Forelimb muscle (tissue), 1 donor: Measurements from ENCODE around the gene SH3BGRL. TPM values are rescaled to one million over a fixed set of nuclear protein-coding genes. Genes with fewer than 3 reads are reported as not detected.
"Not testable (repeated sequence)": the region's sequence is repeated elsewhere in the genome, so short reads cannot be mapped to it uniquely, and the experiment has no call there.

Experiments used
- DNase-seq: peaks from one replicate; pipeline ENCODE4 v3.0.0-alpha.2; 2013; ENCODE audit warnings: low read depth
- polyA plus RNA-seq: library from polyadenylated mRNA; unstranded; fragments of 120-200 nt; gene quantifications from one replicate; pipeline ENCODE4 v1.2.1, GENCODE V29; 2013; ENCODE audit not compliant: insufficient read length

SH3BGRL gene
- polyA plus RNA-seq, 1 donor = 62.2 TPM

DNA sequence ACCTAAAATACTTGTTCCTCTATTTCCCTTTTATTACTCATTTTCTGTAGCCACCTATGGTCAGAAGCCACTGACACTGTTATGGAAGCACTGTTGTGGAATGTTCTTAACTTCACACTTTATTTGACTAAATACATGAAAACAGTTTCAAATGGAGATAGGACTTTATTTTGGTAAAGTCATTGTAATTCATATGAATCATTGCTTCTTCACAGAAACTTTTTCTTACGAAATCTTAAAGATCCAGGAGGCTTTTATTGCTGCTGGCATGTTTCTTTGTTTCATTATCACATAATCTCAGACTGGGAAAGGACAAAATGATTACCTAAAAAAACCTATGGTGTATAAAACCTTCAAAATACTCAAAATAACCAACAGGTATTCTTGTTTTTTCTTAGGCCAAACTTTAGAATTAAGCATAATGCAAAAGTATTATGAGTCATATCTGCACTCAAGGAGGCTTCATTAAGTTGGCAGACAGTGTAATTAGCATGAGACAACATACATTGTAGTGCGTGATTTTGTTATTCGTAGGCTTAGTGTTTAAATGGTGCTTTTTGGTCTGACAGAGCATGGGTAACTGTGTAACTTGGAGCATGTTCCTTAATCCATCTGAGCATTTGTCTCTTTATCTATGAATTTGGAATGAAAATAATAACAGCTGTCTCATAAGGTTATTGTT lies 58.0 kb downstream of the SH3BGRL start:
- DNase-seq = no peak

DNA sequence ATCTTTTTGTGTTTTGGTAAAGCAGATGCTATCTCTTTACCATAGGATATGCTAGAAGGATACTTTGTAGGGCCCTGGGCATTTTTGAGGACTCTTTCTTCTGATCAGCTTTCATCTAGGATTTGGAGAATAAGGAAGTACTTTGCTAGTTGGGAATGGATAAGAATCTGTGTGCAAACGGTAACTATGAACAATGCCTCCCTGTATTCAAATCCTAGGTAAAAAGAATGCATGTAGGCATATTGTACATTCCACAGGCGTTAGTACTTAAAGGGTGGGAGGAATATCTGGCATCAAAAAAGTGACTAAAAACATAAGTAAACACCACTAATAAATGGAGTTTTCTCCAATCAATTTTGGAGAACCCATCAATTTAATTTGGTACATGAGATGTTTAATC lies 59.7 kb downstream of the SH3BGRL start:
- DNase-seq = no peak

- DNase-seq = no peak
Measured at GRCh38 chrX:81263059-81263458, 61.2 kb downstream of the SH3BGRL start.

DNA sequence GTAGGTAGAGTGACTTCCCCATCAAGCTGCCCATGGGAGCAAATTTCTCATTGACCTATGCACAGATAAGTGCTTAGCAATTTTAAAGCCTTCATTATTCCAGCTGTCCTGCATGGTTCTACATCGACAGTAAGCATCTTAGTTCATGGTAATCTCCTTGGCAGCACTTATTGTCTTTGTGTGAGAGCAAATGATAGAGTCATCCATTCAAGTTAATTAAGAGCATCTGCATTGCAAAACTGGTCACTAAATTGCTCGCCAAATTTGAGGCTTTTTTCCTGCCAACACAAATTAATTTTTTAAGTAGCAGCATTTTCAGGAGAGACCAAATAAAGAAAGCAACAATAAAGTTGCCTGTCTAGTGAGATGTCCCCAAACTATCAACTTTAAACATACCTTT lies 76.7 kb downstream of the SH3BGRL start:
- DNase-seq = no peak

DNA sequence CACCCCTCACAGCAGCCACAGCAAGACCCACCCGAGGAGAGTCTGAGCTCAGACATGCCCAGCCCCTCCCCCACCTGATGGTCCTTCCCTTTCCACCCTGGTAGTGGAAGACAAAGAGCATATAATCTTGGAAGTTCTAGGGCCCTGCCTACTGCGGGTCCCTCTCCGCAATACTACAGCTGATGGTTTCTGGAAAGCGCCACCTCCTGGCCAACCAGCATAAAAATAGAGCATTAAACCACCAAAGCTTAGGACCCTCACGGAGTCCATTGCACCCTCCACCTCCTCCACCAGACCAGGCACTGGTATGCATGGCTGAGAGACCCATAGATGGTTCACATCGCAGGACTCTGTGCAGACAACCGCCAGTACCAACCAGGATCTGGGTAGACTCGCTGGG lies 78.2 kb downstream of the SH3BGRL start:
- DNase-seq = no peak

DNA sequence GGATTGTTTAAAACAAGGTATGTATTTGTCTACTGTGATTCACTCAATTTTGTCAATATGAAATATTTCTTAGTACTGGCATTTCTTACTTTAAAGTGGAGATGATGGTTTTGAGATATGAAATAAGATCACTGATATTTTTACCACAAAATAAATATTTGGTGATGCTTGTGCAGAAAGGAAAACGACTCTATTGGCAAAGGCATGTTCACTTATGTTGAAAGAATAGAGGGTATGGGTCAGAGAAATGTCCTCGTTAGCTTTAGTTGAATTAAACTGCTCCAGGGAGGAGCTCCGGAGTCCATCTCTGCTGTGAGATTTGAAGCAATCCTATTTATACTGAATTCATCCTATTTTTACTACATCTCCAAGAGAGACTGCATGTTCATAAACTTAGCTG lies 84.2 kb downstream of the SH3BGRL start:
- DNase-seq = no peak

DNA sequence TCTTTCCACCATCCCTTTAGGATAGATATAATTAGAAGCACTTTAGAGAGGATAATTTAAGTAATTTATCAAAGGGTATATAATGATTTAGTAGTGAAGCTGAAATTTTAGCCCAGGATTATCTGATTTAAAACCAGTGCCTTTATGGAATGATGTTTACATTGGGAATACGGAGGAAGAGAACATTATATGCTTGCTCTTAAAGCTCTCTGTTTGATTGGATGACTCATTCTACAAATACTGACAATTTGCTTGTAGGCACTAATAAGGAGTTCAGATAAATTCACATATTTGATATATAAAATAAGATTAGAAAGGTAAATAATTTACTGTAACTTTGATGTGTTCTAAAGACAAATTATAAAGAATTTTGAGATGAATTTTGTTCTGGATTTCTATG lies 84.7 kb downstream of the SH3BGRL start:
- no peak for DNase-seq

DNA sequence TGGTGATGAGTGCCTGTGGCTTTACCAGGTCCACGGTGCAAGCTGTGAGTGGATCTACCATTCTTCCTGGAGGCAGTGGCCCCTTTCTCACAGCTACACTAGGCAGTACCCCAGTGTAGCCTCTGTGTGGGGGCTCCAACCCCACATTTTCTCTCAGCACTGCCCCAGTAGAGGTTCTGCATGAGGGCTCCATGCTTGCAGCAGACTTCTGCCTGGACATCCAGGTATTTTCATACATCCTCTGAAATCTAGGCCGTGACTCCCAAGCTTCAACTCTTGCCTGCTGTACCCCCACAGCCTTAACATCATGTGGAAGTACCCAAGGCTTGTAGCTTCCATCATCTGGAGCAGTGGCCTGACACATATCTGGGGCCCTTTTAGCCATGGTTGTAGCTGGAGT lies 90.1 kb downstream of the SH3BGRL start:
- no peak for DNase-seq

- DNase-seq = no peak
Measured at GRCh38 chrX:81294101-81294500, 92.2 kb downstream of the SH3BGRL start.

DNA sequence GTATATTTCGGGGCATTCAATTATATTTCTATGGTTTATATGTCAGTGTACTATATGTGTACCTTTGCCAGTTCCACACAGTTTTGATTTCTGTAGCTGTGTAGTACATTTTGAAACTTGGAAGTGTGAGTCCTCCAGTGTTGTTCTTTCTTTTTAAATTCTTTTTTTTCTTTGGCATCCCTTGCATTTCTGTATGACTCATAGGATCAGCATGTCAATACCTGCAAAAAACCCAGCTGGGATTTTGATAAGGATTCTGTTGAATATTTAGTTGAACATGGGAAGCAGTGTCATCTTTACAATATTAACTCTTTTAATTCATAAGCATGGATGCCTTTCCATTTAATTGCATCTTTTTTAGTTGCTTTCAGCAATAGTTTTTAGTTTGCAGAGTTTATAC lies 100.0 kb downstream of the SH3BGRL start:
- no peak for DNase-seq

- no peak for DNase-seq
Measured at GRCh38 chrX:81304563-81304962, 102.7 kb downstream of the SH3BGRL start.

DNA sequence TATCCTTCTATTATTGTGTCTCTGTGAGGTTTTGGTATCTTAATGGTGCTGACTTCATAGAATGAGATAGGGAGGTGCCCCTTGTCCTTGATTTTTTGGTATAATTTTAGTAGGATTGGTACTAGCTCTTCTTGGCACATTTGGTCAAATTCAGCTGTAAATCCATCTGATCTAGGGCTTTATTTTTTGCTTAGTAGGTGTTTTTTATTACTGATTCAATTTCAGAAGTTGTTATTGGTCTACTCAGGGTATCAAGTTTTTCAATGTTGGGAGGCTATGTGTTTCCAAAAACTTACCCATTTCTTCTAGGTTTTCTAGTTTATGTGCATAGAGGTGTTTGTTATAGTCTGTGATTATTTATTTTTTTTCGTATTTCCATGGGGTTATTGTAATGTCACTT lies 103.3 kb downstream of the SH3BGRL start:
- DNase-seq = no peak

GRCh38 chrX:81308086-81308829 lies 106.4 kb downstream of the SH3BGRL start:
- no peak for DNase-seq

DNA sequence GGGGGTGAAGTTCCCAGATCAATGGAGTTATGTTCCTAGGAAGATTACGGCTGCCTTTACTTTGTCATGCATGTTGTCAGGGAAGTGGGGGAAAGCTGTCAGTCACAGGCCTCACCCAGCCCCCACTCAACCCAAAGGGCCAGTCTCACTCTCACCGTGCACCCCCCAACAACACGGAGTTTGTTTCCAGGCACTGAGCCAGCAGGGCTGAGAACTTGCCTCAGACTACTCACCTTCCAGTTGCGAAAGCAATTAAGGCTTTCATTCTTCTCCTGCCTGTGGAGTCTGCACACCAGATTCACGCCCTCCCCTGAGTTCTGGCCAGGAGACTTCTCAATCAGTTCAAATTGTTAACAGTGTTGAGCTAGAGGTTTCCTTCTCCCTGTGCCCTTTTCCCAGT lies 114.3 kb downstream of the SH3BGRL start:
- no peak for DNase-seq

- not testable (repeated sequence) for DNase-seq
Measured at GRCh38 chrX:81331653-81332052, 129.8 kb downstream of the SH3BGRL start.

- no peak for DNase-seq
Measured at GRCh38 chrX:81336455-81337152, 134.7 kb downstream of the SH3BGRL start.

DNA sequence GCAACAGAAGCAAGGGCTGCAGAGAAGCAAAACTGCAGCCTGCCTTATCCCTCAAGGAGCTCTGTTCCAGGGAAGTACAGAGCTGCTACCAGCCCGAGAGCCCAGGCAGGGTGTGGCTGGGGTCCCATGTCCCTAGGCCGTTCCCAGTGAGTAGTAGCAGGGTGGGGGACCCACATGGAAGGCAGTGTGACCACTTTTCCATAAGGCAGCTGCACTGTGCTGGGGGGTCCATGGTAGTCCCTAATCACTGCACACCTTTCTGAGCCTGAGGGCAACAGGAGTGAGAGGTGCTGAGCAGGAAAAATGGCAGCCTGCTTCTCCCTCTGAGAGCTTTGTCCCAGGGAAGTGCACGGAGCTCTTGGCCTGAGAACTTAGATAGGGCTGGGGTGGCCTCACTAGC lies 135.9 kb downstream of the SH3BGRL start:
- DNase-seq = no peak

DNA sequence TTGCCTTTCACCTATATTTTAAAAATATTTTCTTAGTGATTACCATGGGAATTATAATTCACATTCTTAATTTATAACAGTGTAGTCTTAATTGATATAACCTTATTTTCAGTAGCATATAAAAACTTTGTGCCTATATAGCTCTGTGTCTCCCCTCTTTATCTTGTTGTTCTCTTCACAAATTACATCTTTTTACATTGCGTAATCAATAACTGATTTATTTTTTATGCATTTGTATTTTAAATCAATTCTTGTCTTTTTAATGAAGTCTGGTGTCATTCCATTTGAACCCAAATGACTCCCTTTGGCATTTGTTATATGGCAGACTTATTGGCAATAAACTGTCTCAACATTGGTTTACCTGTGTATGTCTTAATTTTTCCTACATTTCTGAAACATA lies 137.0 kb downstream of the SH3BGRL start:
- no peak for DNase-seq

GRCh38 chrX:81345296-81345695 lies 143.4 kb downstream of the SH3BGRL start:
- DNase-seq = not testable (repeated sequence)
